Choroid plexus epithelial cell (primary cell): ENCODE data around the gene SLC26A3.

Source experiments
- DNase-seq: peaks from one replicate; pipeline ENCODE4 v3.0.0-alpha.2; 2010; ENCODE audit warnings: low read depth
- H3K4me3 ChIP-seq: 2 replicates; pipeline ENCODE4 v1.5.1; 2011; ENCODE audit warnings: low read depth, mild to moderate bottlenecking, control low read depth, low read length, moderate library complexity
- CTCF ChIP-seq: conservative IDR thresholded peaks from 2 replicates; pipeline ENCODE4 v1.5.1; 2011; ENCODE audit warnings: low read depth, mild to moderate bottlenecking, control low read depth, inconsistent platforms, low read length, moderate library complexity

SLC26A3 gene

GRCh38 chr7:107758667-107759066 lies 44.4 kb downstream of the SLC26A3 start:
- TF ChIP-seq CTCF = no peak
- no peak for DNase-seq
- no peak overlapping the region for H3K4me3 ChIP-seq

GRCh38 chr7:107754642-107755041 lies 48.4 kb downstream of the SLC26A3 start:
- peak; percentile 42 for TF ChIP-seq CTCF
- no peak for DNase-seq

GRCh38 chr7:107751113-107751512 lies 51.9 kb downstream of the SLC26A3 start:
- H3K4me3 ChIP-seq = no peak overlapping the region
- no peak for TF ChIP-seq CTCF
- no peak for DNase-seq

More at GRCh38 chr7:107754642-107755041, 48.4 kb downstream of the SLC26A3 start:
- no peak overlapping the region for H3K4me3 ChIP-seq

GRCh38 chr7:107746006-107746405 lies 57.0 kb downstream of the SLC26A3 start:
- H3K4me3 ChIP-seq = no peak overlapping the region
- TF ChIP-seq CTCF = no peak
- DNase-seq = no peak

- no peak for DNase-seq
- H3K4me3 ChIP-seq = peak overlapping the region; percentile 78
- no peak for TF ChIP-seq CTCF
These were observed 58.7 kb downstream of the SLC26A3 start for GRCh38 chr7:107744345-107744750.

- TF ChIP-seq CTCF = peak; percentile 86
- DNase-seq = peak; percentile 98
- H3K4me3 ChIP-seq = peak within 1 kb of the TSS; percentile 78
These were observed 59.3 kb downstream of the SLC26A3 start, which contains the start of gene CBLL1 for GRCh38 chr7:107743567-107744344. TSS of gene CBLL1 (plus strand) at chr7:107744142. CDS start at chr7:107744164, 22 bp downstream.
